ENCODE data around the gene RAPGEF6.
A peak's percentile ranks its signal among the peaks of the same experiment; 100 is the strongest.
"Not testable (repeated sequence)": the region's sequence is repeated elsewhere in the genome, so short reads cannot be mapped to it uniquely, and the experiment has no call there.

The RAPGEF6 gene

DNA sequence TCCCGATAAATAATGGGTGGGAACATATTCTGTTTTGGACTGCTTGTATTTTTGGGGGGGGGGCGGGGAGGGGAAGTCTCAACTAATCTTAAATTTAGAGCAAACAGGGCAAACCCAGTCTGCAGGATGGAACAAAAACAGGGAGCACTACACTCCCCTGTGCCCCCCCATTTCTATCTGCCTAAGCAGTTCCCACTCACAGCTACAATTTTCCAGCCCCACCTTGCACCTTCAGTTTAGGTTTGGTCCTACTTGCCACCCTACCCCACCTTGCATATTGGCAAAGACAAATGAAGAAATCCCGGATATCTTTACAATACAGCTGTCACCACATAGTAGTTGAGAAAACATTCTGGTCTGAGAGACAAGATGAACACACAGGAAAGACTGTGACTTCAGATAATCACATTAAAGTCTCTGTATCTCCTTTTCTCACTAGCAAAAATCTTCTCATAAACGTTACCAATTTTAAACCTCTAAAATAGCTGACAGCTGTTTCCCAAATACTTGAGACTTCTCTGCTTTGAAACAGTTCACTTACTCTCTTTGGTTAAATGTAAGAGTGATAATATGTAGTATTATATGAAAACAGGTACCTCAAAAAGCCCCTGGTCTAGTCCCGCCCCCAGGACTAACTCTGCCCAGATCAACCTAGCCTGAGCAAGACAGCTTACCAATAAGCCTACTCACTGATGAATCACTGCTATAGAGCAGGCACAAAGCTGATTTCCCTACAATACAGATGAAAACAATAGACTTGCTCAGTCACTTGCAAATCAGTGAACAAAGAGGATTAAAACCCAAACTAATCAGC is 5.2 kb upstream of the RAPGEF6 start:
- DNase-seq (ENCODE audit: low read depth), result peak; percentile 32

- DNase-seq (ENCODE audit: low read depth), result no peak
These were observed 4.1 kb upstream of the RAPGEF6 start for GRCh38 chr5:131639148-131639547.

DNA sequence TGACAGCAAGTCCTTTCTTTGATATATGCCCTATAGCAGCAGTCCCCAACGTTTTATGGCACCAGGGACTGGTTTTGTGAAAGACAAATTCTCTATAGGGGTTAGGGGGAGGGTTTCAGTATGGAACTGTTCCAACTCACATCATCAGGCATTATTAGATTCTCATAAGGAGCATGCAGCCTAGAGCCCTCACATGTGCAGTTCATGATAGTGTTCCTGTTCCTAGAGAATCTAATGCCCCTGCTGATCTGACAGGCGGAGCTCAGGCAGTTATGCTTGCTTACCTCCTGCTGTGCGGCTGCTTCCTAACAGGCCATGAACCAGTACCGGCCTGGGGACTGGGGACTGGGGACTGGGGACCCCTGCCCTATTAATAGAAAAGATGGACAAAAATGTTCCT is 2.7 kb upstream of the RAPGEF6 start:
- DNase-seq (ENCODE audit: low read depth), result no peak

GRCh38 chr5:131635684-131636572 is 899 bp upstream of the RAPGEF6 start:
- DNase-seq (ENCODE audit: low read depth), result no peak

DNA sequence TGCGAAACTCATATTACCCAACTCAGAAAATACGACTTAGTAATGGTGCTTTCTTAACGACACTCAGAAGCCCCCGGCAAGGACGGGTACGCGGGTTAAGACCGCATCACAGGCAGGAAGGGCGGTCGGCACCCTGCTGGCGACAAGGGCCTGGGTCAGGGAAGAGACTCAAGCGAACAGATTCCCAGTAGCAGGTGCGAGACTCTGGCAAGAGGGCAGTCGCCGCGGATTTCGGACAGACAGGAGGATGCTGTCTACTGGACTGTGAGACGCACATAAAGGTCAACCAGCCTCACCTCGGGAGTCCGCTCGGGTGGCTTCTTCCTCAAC is 398 bp downstream of the RAPGEF6 start:
- peak; percentile 45 for DNase-seq (ENCODE audit: low read depth)

GRCh38 chr5:131634238-131634637 is 791 bp downstream of the RAPGEF6 start:
- DNase-seq (ENCODE audit: low read depth), result no peak

DNA sequence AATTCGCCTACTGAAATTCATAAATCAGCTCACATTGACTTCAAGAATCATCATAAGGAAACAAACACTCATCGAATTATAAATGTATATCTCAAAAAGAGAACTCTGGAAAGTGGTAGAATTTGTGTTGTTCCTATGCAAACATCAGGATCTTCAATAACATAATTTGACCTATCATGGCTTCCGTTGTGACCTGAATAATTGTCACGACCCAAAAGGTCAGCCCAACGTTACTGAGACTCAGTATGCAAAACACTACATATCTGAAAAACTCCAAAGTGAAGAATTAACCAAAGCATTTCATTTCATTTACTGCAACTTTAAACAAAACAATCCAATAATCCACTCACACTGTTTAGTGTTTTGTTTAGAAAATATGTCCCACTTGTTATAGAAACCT is 1.2 kb downstream of the RAPGEF6 start:
- DNase-seq (ENCODE audit: low read depth), result no peak

GRCh38 chr5:131630963-131631350 is 4.1 kb downstream of the RAPGEF6 start:
- no peak for DNase-seq (ENCODE audit: low read depth)

- DNase-seq (ENCODE audit: low read depth), result no peak
These were observed 4.6 kb downstream of the RAPGEF6 start for GRCh38 chr5:131630208-131630962.

DNA sequence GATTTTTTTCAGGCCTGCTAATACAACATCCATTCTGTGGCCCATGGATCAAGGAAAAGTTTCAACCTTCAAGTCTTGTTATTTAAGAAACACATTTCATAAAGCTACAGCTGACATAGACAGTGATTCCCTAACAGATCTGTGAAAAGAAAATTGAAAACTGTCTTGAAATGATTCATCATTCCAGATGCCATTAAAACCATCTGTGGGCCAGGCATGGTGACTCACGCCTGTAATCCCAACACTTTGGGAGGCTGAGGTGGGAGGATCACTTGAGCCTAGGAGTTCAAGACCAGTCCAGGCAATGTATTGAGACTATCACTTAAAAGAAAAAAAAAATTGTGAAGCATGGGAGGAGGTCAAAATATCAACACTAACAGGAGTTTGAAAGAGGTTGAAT is 6.0 kb downstream of the RAPGEF6 start:
- no peak for DNase-seq (ENCODE audit: low read depth)

DNA sequence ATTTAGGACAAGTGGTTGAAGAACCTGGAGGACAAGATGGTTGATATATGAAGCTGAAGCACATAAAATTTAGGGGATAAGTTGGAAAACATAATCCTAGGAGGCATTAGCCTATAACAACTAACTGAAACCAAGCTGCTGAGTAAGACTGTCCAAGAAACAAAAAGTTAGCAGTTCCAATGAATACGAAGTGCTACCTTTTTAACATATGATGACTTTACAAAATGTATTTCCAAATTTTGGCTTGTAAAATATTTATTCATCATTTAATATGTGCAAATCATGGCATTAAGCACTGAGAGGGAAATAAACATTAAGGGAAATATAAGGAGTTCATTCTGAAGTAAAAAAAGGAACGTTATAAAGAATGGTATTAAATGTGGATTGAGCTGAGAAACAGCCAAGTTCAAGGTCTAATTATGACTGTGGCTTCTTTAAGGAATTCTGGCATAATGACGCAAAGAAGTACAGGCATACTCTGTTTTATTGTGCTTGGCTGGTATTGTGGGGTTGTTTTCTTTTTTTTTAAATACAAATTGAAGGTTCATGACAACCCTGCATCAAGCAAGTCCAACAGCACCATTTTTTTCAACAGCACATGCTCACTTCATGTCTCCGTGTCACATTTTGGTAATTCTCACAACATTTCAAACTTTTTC is 7.7 kb downstream of the RAPGEF6 start:
- no peak for DNase-seq (ENCODE audit: low read depth)

DNA sequence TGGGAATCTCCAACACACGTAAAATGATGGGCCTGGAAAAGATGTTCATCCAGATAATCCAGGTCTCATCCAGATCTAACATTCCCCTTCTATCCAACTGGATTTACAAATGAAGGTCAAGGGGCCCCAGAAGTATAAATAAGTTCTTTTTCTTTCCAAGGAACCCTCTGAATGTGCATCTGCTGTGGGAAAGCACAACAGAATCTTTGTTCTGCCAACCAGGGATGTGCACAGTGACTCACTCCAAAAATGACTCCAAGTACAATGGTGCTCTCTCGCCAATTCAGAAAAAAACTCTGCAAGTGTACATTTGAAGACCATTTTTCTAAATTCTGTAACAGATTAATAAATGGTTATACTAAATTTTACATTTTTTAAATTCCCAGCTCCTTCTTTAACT is 12.4 kb downstream of the RAPGEF6 start:
- no peak for DNase-seq (ENCODE audit: low read depth)

GRCh38 chr5:131621164-131621563 is 13.9 kb downstream of the RAPGEF6 start:
- DNase-seq (ENCODE audit: low read depth), result not testable (repeated sequence)

GRCh38 chr5:131619102-131619501 is 15.9 kb downstream of the RAPGEF6 start:
- DNase-seq (ENCODE audit: low read depth), result no peak

- no peak for DNase-seq (ENCODE audit: low read depth)
These were observed 17.7 kb downstream of the RAPGEF6 start for GRCh38 chr5:131617140-131617822.

GRCh38 chr5:131615957-131616356 is 19.1 kb downstream of the RAPGEF6 start:
- no peak for DNase-seq (ENCODE audit: low read depth)

GRCh38 chr5:131613423-131613822 is 21.6 kb downstream of the RAPGEF6 start:
- DNase-seq (ENCODE audit: low read depth), result no peak

- DNase-seq (ENCODE audit: low read depth), result no peak
These were observed 24.0 kb downstream of the RAPGEF6 start for GRCh38 chr5:131611064-131611381.

DNA sequence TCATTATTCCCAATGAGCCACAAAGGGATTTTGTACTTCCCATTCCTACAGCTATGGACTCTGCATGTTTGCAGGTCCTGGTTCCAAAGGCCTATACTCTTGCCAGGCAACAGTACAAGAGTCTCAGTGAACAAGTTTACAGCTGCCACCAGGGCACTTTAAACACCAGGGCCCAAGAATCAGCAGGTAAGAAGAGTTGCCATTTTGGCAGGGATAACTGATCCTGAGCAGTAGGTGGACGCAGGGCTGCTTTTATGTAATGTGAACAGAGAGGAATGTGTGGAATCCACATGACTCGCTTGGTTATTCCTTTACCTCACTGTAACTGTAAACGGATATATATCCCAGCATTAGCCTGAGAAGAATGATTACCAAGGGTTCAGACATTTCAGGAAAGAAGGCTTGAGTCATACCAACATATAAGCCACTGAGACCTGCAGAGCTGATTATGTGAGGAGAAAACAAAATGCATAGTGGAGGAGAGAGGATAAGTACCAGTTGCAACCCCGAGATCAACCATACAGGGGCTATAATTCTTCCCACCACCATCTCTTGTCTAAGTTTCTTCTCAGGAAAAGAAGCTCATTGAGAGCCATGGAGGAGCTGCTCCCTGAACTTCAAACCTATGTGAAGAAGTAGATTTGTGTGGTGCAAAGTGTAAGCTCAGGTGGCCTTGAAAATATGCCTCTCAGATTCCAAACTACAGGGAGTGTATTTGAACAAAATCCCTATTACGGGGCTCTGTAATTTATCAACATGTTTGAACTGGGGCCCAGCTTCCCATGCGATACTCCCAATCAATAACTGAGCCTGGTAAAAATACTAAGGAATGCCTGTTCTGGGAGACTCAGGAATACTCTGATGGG is 24.6 kb downstream of the RAPGEF6 start:
- DNase-seq (ENCODE audit: low read depth), result no peak

DNA sequence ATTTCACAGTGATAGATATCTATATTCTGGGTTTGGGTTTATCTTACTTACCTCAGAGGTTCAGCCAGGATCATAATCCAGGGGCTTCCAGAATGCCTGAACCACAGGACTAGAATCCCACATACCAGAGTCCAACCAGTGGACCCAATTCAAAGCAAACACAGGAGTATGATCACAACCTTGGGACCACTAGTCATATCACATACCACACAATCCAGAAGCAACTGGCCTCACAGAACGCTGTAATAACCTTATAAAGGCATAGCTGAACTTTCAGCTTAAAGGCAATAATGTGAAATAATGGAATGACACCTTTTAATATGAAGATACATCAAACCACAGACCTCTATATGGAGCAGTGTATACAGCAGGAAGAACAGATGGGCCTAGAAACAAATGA is 25.3 kb downstream of the RAPGEF6 start:
- no peak for DNase-seq (ENCODE audit: low read depth)

GRCh38 chr5:131608597-131608996 is 26.4 kb downstream of the RAPGEF6 start:
- no peak for DNase-seq (ENCODE audit: low read depth)
